ENCODE measurements around the gene SLC2A11. TPM values are rescaled to one million over a fixed set of nuclear protein-coding genes. Genes with fewer than 3 reads are reported as not detected.
"Not testable (repeated sequence)": the region's sequence is repeated elsewhere in the genome, so short reads cannot be mapped to it uniquely, and the experiment has no call there.

Gene SLC2A11
- total RNA-seq, 1 experiment from 2014 or later, result 20.6 TPM

DNA sequence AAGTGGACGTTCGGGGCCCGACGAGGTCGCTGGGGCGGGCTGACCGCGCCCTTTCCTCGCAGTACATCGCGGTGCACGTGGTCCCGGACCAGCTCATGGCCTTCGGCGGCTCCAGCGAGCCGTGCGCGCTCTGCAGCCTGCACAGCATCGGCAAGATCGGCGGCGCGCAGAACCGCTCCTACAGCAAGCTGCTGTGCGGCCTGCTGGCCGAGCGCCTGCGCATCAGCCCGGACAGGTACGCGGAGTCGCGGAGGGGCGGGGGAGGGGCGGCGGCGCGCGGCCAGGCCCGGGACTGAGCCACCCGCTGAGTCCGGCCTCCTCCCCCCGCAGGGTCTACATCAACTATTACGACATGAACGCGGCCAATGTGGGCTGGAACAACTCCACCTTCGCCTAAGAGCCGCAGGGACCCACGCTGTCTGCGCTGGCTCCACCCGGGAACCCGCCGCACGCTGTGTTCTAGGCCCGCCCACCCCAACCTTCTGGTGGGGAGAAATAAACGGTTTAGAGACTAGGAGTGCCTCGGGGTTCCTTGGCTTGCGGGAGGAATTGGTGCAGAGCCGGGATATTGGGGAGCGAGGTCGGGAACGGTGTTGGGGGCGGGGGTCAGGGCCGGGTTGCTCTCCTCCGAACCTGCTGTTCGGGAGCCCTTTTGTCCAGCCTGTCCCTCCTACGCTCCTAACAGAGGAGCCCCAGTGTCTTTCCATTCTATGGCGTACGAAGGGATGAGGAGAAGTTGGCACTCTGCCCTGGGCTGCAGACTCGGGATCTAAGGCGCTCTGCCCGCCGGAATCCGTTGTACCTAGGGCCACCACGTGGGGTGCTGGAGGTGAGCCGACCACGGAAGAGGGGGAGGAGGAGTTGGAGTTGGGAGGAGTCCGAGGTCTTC lies 37.3 kb downstream of the SLC2A11 start:
- peak; percentile 88 for DNase-seq (ENCODE audit: low read depth, low spot score)
- in situ Hi-C loops (cut with HindIII; ENCODE audit: low pct_unique_long_range_greater_than_20kb, low sequenced_read_pairs), result no loop called here

DNA sequence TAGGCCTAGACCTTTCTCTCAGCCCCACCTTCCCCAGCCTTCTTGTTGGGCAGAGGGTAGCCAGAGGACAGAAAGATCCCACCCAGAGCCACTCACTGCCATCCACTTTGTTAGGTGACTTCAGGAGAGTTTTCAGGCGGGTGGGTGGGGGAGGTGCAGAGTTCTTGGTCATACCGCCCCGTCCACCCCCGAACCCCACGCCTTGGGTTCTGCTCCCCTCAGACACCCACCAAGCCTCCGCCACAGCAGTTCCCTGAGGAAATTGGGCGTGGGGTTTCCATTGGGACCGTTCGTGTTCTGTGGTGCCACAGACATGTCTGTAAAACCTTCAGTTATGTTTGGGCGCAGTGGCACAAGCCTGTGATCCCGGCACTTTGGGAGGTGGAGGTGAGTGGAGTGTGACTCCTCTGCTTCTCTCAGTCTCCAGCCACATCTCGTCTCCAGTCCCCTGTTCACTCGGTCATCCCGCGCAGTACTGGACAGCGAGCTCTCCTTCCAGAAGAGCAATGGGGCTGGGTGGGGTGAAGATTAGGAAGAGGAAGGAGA lies 38.0 kb downstream of the SLC2A11 start:
- in situ Hi-C loops (cut with HindIII; ENCODE audit: low pct_unique_long_range_greater_than_20kb, low sequenced_read_pairs), result no loop called here

DNA sequence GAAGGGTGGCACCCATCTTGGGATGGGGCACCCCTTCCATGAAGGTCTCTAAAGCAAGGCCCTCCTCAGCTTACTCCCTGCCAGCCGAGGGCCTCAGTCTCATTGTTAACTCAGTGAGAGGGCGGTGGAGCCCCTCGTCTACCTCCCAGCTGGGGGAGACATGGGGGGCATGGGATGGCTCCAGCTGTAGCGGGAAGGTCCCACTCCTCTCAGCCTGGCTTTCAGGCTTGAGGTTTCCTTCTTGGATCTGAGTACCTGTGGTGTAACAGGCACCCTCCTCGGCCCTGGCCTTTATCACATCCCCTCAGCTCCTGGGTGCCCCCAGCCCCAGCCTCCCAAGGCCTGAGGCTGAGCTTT lies 38.5 kb downstream of the SLC2A11 start:
- DNase-seq (ENCODE audit: low read depth, low spot score), result no peak
- in situ Hi-C loops (cut with HindIII; ENCODE audit: low pct_unique_long_range_greater_than_20kb, low sequenced_read_pairs), result no loop called here

More for the DNA sequence above, 38.0 kb downstream of the SLC2A11 start:
- DNase-seq (ENCODE audit: low read depth, low spot score), result no peak

DNA sequence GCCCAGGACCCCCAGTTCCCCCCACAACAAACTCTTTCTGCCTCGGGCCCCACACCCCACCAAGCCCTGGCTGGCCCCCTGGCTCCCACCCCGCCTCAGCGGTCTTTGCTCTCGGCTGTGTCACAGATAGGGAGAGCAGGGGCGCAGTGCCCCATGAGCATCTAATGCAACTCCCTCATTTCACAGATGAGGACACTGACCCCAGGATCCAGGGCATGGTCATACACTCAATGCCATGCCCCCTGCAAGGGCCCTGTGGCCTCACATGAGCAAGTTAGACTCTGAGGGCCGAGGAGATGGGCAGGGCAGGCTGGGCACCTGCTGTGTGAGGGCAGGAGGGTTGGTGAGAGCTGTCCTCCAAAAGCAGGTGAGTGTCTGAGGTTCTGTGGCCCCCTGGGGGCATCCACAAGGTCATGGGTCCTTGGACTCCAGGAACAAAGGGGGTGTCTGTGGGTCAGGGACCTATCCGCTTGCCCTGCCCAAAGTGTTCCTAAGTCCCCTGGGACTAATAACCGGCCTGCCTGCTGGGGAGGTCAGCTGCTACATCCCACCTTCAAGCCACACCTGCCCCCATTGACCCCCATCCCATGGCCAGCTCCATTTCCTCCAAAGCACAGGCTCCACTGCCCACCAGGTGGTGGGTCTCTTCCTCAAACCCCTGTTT lies 39.0 kb downstream of the SLC2A11 start:
- no peak for DNase-seq (ENCODE audit: low read depth, low spot score)
- in situ Hi-C loops (cut with HindIII; ENCODE audit: low pct_unique_long_range_greater_than_20kb, low sequenced_read_pairs), result no loop called here

DNA sequence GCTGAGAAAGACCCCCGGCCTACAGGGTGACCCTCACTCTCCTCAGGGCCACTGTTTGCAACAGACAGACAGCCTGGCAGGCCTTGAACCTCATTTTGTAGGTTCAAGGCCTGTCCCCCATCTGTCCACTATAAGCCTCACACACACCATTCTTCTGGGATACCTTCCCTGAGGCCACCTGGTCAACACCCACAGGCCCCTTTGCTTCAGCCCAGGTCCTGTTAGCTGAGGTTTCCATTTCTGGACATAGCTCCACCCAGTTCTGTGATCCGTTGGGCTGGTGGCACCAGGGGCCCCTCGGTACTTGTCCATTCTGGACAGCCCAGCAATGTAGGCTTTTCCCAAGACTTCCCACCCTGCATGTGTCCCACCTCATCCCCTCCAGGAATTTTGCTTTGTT lies 39.6 kb downstream of the SLC2A11 start:
- in situ Hi-C loops (cut with HindIII; ENCODE audit: low pct_unique_long_range_greater_than_20kb, low sequenced_read_pairs), result no loop called here
- no peak for DNase-seq (ENCODE audit: low read depth, low spot score)

DNA sequence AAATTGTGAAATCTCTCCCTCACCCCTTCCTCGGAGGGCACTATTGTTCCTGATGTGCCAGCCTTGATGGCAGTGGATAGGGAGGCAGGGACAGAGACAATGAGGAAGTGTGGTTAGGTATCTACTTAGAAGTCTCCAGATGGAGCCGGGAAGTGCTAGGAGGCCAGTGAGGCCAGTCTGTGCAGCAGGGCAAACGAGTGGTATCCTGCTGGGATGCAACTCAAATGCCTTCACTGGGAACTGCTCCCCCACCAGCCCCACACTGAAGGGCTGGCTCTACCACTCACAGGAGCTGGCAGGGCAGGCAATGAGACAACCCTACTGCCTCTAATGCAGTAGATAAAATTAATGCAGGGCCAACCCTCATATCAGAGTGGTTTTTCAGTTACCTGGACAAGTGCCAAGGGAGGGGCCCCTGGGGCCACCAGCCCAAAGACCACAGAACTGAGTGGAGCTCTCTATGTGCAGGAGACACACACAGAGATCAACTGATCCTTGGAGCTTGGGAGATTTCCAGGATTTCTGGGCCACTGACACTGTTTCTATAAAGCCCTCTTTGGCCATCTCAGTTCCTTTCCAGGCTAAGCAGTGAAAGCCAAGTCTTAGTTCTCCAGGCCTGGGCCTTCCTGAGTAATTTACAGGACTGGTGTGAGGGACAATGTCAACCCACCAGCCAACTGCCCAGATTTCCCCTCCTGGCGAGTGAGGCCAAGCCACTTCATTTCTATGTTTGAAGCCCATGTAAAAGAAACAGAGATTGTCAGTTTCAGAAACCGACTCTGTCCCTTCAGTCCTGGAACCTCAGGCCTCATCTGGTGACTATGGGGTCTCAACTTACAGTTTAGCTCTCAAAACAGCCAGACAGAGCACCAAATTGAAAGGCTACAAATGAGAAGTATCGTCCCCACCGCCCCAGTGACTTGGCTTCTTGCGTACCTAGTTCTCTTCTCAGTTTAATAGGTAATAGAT lies 40.6 kb downstream of the SLC2A11 start:
- DNase-seq (ENCODE audit: low read depth, low spot score), result peak; percentile 66
- in situ Hi-C loops (cut with HindIII; ENCODE audit: low pct_unique_long_range_greater_than_20kb, low sequenced_read_pairs), result no loop called here

DNA sequence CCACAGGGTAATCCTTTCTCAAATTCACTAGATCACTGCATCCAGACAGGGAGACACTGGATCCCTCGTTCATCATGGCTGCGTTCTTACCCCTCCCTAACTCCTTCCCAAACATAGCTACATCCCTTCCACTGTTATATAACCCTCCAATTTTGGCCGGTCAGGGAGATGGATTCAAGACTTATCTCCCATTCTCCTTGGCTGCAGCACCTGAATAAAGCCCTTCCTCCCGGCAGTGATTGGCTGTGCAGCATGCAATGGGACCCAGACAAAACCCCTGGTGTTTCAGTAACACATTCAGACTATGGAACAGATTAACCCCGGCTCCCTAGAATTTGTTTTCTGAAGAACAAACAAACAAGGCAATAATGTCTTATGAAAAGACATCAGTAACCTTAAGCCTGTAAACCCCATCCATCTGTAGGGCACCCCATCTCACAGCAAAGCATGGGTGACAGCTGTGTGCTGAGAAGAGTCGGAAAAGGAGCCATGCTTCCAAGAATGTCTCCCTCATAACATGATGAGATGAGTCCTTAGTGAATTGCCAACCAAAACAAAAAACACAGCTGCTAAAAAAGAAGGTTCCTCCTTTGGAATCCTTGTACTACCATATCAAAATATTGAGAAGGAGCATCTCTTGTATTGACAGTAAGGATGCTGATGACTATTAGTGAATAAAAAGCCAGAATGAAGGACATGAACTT lies 41.5 kb downstream of the SLC2A11 start:
- in situ Hi-C loops (cut with HindIII; ENCODE audit: low pct_unique_long_range_greater_than_20kb, low sequenced_read_pairs), result no loop called here
- no peak for DNase-seq (ENCODE audit: low read depth, low spot score)

DNA sequence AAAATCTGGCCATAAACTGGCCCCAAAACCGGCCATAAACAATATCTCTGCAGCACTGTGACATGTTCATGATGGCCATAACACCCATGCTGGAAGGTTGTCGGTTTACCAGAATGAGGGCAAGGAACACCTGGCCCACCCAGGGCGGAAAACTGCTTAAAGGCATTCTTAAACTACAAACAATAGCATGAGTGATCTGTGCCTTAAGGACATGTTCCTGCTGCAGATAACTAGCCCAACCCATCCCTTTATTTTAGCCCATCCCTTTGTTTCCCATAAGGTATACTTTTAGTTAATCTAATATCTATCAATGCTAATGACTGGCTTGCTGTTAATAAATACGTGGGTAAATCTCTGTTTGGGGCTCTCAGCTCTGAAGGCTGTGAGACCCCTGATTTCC lies 42.6 kb downstream of the SLC2A11 start:
- DNase-seq (ENCODE audit: low read depth, low spot score); in situ Hi-C loops (cut with HindIII; ENCODE audit: low pct_unique_long_range_greater_than_20kb, low sequenced_read_pairs): not testable (repeated sequence)

DNA sequence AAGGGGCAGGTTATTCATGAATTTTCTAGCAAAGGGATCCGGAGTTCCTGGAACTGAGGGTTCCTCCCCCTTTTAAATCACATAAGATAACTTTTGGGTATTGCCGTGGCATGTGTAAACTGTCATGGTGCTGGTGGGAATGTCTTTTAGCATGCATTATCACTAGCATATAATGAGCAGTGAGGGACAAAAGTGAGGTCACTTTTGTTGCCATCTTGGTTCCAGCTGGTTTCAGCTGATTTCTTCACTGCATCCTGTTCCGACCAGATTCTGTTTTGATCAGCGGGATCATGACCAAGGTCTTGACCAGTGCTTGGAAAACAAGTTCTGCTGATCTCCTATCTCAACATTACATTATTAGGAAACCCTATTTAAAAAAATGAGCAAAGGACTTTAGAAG lies 43.9 kb downstream of the SLC2A11 start:
- DNase-seq (ENCODE audit: low read depth, low spot score), result no peak
- in situ Hi-C loops (cut with HindIII; ENCODE audit: low pct_unique_long_range_greater_than_20kb, low sequenced_read_pairs), result no loop called here

DNA sequence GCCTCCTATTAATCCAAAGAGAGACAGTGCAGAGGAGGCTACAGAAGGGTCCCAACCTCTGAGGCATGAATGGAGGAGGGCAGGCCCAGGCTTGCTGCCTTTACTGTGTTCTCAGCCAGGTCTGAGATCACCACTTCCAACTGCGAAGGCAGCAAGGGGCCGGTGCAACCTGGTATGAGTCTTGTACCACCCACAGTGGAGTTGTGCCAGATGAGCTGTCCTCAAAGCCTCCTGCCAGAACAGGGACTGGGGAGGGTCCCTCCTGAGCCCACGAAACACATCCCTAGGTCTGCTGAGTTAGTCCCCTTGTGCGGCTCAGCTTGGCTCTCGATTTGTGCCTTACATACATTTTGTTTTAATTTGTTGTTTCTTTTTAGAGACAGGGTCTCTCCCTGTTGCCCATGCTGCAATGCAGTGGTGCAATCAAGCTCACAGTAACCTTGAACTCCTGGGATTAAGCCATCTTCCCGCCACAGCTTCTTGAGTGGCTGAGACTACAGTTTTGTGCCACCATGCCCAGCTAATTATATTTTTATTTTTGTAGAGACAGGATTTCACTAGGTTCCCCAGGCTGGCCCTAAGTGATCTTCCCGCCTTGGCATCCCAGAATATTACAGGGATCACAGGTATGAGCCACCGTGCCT lies 45.8 kb downstream of the SLC2A11 start:
- in situ Hi-C loops (cut with HindIII; ENCODE audit: low pct_unique_long_range_greater_than_20kb, low sequenced_read_pairs), result no loop called here
- DNase-seq (ENCODE audit: low read depth, low spot score), result no peak

DNA sequence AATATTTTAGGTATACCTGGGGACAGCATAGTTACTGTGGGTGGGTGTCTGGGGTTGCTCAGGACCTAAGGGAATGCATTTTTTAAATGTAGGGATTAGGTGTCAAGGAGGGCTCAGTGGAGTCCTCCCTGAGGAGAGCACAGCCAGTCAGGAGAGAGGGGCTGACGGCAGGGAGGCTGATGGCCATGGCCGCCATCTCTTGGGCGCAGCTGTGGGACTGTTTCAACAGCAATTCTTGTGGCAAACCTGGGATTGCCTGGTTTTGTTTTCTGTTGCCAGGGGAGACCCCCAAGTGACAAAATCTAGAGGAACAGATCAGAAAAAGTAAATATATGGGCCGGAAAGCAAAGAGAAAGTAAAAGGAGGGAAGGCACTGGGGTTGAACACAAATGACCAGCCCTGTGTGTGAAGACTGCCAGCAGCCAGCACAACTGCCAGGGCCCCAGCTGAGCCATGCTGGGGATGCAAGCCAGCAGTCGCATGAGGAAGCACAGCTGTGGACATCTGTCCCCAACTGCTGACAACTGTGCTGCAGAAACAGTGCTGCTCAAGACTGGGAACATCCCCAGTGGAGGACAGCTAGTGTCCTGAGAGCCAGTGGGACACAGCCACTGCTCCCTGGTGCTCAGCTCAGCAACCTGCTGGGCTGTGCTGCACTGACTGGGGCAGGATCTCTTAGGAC lies 47.0 kb downstream of the SLC2A11 start:
- DNase-seq (ENCODE audit: low read depth, low spot score), result no peak
- in situ Hi-C loops (cut with HindIII; ENCODE audit: low pct_unique_long_range_greater_than_20kb, low sequenced_read_pairs), result no loop called here

DNA sequence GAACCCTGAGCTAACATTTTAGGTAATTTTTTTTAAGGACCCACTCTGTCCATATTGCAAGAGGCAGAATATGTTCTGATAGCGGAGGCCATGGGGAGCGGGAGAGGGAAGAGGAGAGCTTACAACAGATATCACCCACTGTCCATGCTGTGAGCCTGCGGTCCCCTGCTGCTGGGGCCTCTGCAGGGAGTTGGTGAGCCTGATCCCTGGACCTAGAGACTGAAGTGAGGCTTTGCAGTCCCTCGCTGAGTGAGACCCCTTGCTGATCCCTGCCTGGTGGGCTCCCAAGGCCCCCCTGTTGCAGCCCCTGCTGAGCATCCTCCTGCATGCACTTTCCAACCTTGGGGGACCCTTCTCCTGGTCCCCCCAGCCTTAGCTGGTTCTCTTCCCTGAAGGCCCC lies 49.0 kb downstream of the SLC2A11 start:
- in situ Hi-C loops (cut with HindIII; ENCODE audit: low pct_unique_long_range_greater_than_20kb, low sequenced_read_pairs), result no loop called here
- no peak for DNase-seq (ENCODE audit: low read depth, low spot score)

DNA sequence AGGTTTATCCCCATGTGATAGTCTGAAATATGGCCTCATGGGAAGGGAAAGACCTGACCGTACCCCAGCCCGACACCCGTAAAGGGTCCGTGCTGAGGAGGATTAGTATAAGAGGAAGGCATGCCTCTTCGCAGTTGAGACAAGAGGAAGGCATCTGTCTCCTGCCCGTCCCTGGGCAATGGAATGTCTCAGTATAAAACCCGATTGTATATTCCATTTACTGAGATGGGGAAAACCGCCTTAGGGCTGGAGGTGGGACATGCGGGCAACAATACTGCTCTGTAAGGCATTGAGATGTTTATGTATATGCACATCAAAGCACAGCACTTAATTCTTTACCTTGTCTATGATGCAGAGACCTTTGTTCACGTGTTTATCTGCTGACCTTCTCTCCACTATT lies 49.7 kb downstream of the SLC2A11 start:
- peak; percentile 78 for DNase-seq (ENCODE audit: low read depth, low spot score)
- in situ Hi-C loops (cut with HindIII; ENCODE audit: low pct_unique_long_range_greater_than_20kb, low sequenced_read_pairs), result not testable (repeated sequence)

DNA sequence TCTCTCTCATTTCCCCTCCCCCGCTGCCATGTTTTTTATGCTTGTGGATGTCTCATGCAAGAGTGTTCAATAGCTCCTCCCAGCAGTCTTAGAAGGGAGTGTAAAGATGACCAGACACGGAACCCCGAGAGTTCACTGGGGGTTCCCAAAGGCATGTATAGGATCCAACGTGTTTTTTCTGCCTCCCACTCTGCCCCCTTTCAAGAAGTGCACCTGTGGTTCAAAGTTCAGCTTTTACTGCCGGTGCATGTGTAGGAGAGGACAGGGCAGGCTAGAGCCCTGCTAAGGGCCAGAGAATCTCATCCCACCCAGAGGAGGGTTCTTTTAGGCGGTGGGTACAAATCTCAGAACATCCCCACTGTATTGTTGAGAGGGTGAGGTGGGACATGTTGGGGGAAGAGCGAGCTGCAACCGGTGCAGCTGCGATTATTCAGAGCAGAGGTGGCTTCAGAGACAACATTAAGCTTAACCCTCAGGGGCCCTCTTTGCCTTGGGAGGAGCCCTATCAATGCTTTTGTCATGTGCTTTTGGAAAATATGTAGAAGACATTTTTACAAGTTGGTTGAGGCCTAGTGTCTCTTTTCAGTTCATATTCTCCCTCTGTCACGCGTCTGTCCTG lies 51.0 kb downstream of the SLC2A11 start:
- in situ Hi-C loops (cut with HindIII; ENCODE audit: low pct_unique_long_range_greater_than_20kb, low sequenced_read_pairs), result no loop called here
- no peak for DNase-seq (ENCODE audit: low read depth, low spot score)

DNA sequence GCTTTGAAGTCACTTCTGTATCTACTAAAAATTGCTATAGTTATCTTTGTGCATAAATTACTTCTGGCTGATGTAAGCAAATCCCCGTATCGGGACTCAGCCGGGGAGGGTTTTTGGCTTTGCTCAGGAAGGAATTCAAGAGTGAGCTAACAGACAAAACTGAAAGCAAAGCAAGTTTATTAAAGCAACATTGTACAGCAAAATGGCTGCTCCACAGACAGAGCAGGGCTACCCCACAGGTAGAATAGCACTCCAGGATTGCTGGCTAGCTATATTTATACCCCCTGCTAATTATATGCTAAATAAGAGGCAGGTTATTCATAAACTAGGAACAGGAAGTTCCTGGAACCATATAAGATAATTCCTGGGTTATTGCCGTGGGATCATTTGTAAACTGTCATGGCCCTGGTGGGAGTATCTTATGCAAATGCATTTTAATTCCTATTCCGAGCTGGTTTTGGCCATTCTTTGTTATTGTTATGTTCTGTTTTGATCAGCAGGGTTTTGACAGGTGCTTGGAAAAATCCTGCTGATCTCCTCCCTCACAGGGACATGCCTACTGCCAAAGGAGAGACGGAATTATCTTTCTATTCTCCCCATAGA lies 51.7 kb downstream of the SLC2A11 start:
- DNase-seq (ENCODE audit: low read depth, low spot score), result no peak

More for the DNA sequence above, 51.7 kb downstream of the SLC2A11 start:
- in situ Hi-C loops (cut with HindIII; ENCODE audit: low pct_unique_long_range_greater_than_20kb, low sequenced_read_pairs), result no loop called here

All from SK-MEL-5 (cell line).